ENCODE results near the gene FOXP1. TPM values are rescaled to one million over a fixed set of nuclear protein-coding genes. Genes with fewer than 3 reads are reported as not detected.

FOXP1 gene
- polyA plus RNA-seq, 1 donor (not counting 4 experiments of a cell fraction or from before 2014, with no cell fraction given): 14.6 TPM

- dilution Hi-C loops (cut with MboI; ENCODE audit: extremely low pct_ligation_motif_present, low sequenced_read_pairs): no loop called here
- Histone ChIP-seq H2AFZ (ENCODE audit: control insufficient read depth, low read length) (no peak overlapping the region), H3K36me3 (ENCODE audit: control insufficient read depth in 2 of 2, extremely low read depth in 1 of 2, insufficient read depth in 2 of 2, low read length in 2 of 2) (no peaks in the 10 kb centered on the region), H4K20me1 (ENCODE audit: control insufficient read depth, extremely low read depth, insufficient read depth, low read length) (no peaks in the 10 kb centered on the region), H3K79me2 (ENCODE audit: control insufficient read depth, insufficient read depth, low read length) (no peaks in the 10 kb centered on the region), H3K9ac (ENCODE audit: control insufficient read depth, extremely low read depth, insufficient read depth, low read length) (no peak overlapping the region), H3K27me3 (ENCODE audit: control insufficient read depth, extremely low read depth, insufficient read depth, low read length) (no peaks in the 10 kb centered on the region), H3K9me1 (ENCODE audit: control insufficient read depth, extremely low read depth, insufficient read depth, low read length) (no peaks in the 10 kb centered on the region), H3K4me3 (ENCODE audit: control insufficient read depth in 2 of 3, extremely low read depth in 1 of 3, insufficient read depth in 2 of 3, low read depth in 1 of 3, low read length in 3 of 3) (no peak overlapping the region), H3K4me2 (ENCODE audit: control insufficient read depth, extremely low read depth, insufficient read depth, low read depth, low read length) (no peak overlapping the region), H3K27ac (ENCODE audit: control insufficient read depth, insufficient read depth, low read length) (no peak overlapping the region), H3K4me1 (ENCODE audit: control insufficient read depth, extremely low read depth, insufficient read depth, low read length) (no peaks in the 10 kb centered on the region), H3K9me3 (ENCODE audit: control insufficient read depth, low read depth, low read length) (no peaks in the 10 kb centered on the region)
- DNase-seq (ENCODE audit: low read depth, low spot score) (no peak), FAIRE-seq (no peak)
- TF ChIP-seq, protein P1, sequence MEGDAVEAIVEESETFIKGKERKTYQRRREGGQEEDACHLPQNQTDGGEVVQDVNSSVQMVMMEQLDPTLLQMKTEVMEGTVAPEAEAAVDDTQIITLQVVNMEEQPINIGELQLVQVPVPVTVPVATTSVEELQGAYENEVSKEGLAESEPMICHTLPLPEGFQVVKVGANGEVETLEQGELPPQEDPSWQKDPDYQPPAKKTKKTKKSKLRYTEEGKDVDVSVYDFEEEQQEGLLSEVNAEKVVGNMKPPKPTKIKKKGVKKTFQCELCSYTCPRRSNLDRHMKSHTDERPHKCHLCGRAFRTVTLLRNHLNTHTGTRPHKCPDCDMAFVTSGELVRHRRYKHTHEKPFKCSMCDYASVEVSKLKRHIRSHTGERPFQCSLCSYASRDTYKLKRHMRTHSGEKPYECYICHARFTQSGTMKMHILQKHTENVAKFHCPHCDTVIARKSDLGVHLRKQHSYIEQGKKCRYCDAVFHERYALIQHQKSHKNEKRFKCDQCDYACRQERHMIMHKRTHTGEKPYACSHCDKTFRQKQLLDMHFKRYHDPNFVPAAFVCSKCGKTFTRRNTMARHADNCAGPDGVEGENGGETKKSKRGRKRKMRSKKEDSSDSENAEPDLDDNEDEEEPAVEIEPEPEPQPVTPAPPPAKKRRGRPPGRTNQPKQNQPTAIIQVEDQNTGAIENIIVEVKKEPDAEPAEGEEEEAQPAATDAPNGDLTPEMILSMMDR (optimal IDR thresholded peaks at IDR 0.05 in 1 of 3, IDR thresholded peaks at IDR 0.05 in 1 of 3, conservative IDR thresholded peaks at IDR 0.05 in 1 of 3; ENCODE audit: extremely low read depth in 1 of 3, insufficient read depth in 2 of 3, low read length in 3 of 3): no peak
- TF ChIP-seq EZH2 (IDR thresholded peaks at IDR 0.05; ENCODE audit: low read length): no peak
These were observed 440.0 kb downstream of the FOXP1 start for GRCh38 chr3:71143493-71143892.

- Histone ChIP-seq H3K9ac (ENCODE audit: control insufficient read depth, extremely low read depth, insufficient read depth, low read length) (no peak overlapping the region), H3K4me2 (ENCODE audit: control insufficient read depth, extremely low read depth, insufficient read depth, low read depth, low read length) (no peak overlapping the region), H3K36me3 (ENCODE audit: control insufficient read depth in 2 of 2, extremely low read depth in 1 of 2, insufficient read depth in 2 of 2, low read length in 2 of 2) (no peaks in the 10 kb centered on the region), H3K27me3 (ENCODE audit: control insufficient read depth, extremely low read depth, insufficient read depth, low read length) (no peaks in the 10 kb centered on the region), H3K9me3 (ENCODE audit: control insufficient read depth, low read depth, low read length) (no peaks in the 10 kb centered on the region), H2AFZ (ENCODE audit: control insufficient read depth, low read length) (no peak overlapping the region), H4K20me1 (ENCODE audit: control insufficient read depth, extremely low read depth, insufficient read depth, low read length) (no peaks in the 10 kb centered on the region), H3K4me1 (ENCODE audit: control insufficient read depth, extremely low read depth, insufficient read depth, low read length) (no peaks in the 10 kb centered on the region), H3K9me1 (ENCODE audit: control insufficient read depth, extremely low read depth, insufficient read depth, low read length) (no peaks in the 10 kb centered on the region), H3K4me3 (ENCODE audit: control insufficient read depth in 2 of 3, extremely low read depth in 1 of 3, insufficient read depth in 2 of 3, low read depth in 1 of 3, low read length in 3 of 3) (no peak overlapping the region), H3K27ac (ENCODE audit: control insufficient read depth, insufficient read depth, low read length) (no peak overlapping the region), H3K79me2 (ENCODE audit: control insufficient read depth, insufficient read depth, low read length) (no peaks in the 10 kb centered on the region)
- TF ChIP-seq, protein P1 (optimal IDR thresholded peaks at IDR 0.05 in 1 of 3, IDR thresholded peaks at IDR 0.05 in 1 of 3, conservative IDR thresholded peaks at IDR 0.05 in 1 of 3; ENCODE audit: extremely low read depth in 1 of 3, insufficient read depth in 2 of 3, low read length in 3 of 3): no peak
- TF ChIP-seq EZH2 (IDR thresholded peaks at IDR 0.05; ENCODE audit: low read length): no peak
- DNase-seq (ENCODE audit: low read depth, low spot score): no peak
- no peak for FAIRE-seq
- dilution Hi-C loops (cut with MboI; ENCODE audit: extremely low pct_ligation_motif_present, low sequenced_read_pairs): no loop called here
These were observed 440.9 kb downstream of the FOXP1 start for GRCh38 chr3:71142441-71143161.

All from keratinocyte (primary cell).